GM12878 (cell line): Measurements from ENCODE around the gene PHACTR1. TPM values are rescaled to one million over a fixed set of nuclear protein-coding genes. Genes with fewer than 3 reads are reported as not detected.
A peak's percentile ranks its signal among the peaks of the same experiment; 100 is the strongest.

Source experiments
- ATAC-seq: fragments of 200-7000 bp; cut with Tn5 transposase; 3 replicates; pipeline ENCODE4 v1.9.1; 2020; ENCODE audit warnings: mild to moderate bottlenecking, moderate library complexity
- BruUV-seq: library from RNA; stranded (reverse); fragments of 400-500 nt; replicated peaks from 2 replicates; lab custom pipeline; 2021; lab: Mats Ljungman, UMichigan
- CTCF ChIA-PET: fragments of 300-600 bp; sonication (Branson Sonifier 250); formaldehyde crosslinking; extraction: SDS; loops from one replicate; lab custom pipeline; 2021; ENCODE audit warnings: inconsistent platforms; lab: Yijun Ruan, JAX
- POLR2A ChIA-PET: fragments of 350-600 bp; formaldehyde crosslinking; extraction: SDS; loops from one replicate; lab custom pipeline; 2021; ENCODE audit warnings: inconsistent platforms; lab: Charles Lee
- RAD21 ChIA-PET: fragments of 300-600 bp; sonication (Branson Sonifier 250); formaldehyde crosslinking; loops from one replicate; lab custom pipeline; 2023; ENCODE audit warnings: antibody characterized with exemption; ENCODE audit not compliant: unreplicated experiment; lab: Charles Lee
- SMC1A ChIA-PET: fragments of 300-600 bp; sonication (Branson Sonifier 250); formaldehyde crosslinking; loops from one replicate; lab custom pipeline; 2023; ENCODE audit not compliant: unreplicated experiment, uncharacterized antibody; lab: Charles Lee
- DNase-seq: peaks from one replicate; pipeline ENCODE4 v3.0.0-alpha.2; 2011; ENCODE audit warnings: low read depth, low spot score
- FAIRE-seq: peaks from 3 replicates; lab custom pipeline; 2011; peaks lifted over from hg19 to GRCh38; lab: Jason Lieb, UNC
- H2AFZ ChIP-seq: 2 replicates; pipeline ENCODE4 v1.6.0; 2011; ENCODE audit warnings: low read depth, low read length, control low read depth; ENCODE audit not compliant: control insufficient read depth
- H3K27ac ChIP-seq: 2 replicates; pipeline ENCODE4 v1.5.1; 2011; ENCODE audit warnings: control low read depth; ENCODE audit not compliant: control insufficient read depth, insufficient read depth
- H3K27me3 ChIP-seq, 2 experiments: replicated peaks in 1 of 2; 2 replicates each; pipeline versions ENCODE4 v1.6.0 to v1.6.1; 2011; ENCODE audit warnings: low read length in 1 of 2; ENCODE audit not compliant: control insufficient read depth in 2 of 2, insufficient read depth in 2 of 2
- H3K36me3 ChIP-seq, 2 experiments: 2 replicates each; pipeline ENCODE4 v1.5.1; 2011; ENCODE audit warnings: low read length in 1 of 2; ENCODE audit not compliant: control insufficient read depth in 2 of 2, insufficient read depth in 2 of 2
- H3K4me1 ChIP-seq: 2 replicates; pipeline ENCODE4 v1.6.1; 2011; ENCODE audit warnings: mild to moderate bottlenecking, low read length, moderate library complexity, mixed read lengths; ENCODE audit not compliant: control insufficient read depth, insufficient read depth
- H3K4me2 ChIP-seq: 2 replicates; pipeline ENCODE4 v1.6.0; 2011; ENCODE audit warnings: control low read depth; ENCODE audit not compliant: control insufficient read depth, insufficient read depth
- H3K4me3 ChIP-seq: fragments of 200-600 bp; sonication (generic); 2 replicates; pipeline ENCODE4 v1.5.1; 2016
- H3K79me2 ChIP-seq: 2 replicates; pipeline ENCODE4 v1.6.0; 2011; ENCODE audit warnings: low read length; ENCODE audit not compliant: control insufficient read depth, insufficient read depth
- H3K9ac ChIP-seq: 2 replicates; pipeline ENCODE4 v1.8.0; 2011; ENCODE audit warnings: low read length, control low read depth, mixed read lengths; ENCODE audit not compliant: control insufficient read depth, insufficient read depth
- H3K9me3 ChIP-seq: replicated peaks from 3 replicates; pipeline ENCODE4 v1.5.1; 2011; ENCODE audit warnings: mild to moderate bottlenecking, low read length; ENCODE audit not compliant: control insufficient read depth, insufficient read depth
- H4K20me1 ChIP-seq: 2 replicates; pipeline ENCODE4 v1.6.0; 2011; ENCODE audit not compliant: control insufficient read depth, insufficient read depth
- WRNIP1 ChIP-seq: IDR thresholded peaks from 2 replicates; pipeline ENCODE4 v1.6.1; 2011; ENCODE audit warnings: low read depth, low read length, improper control_type of control experiment, borderline replicate concordance
- WGBS: methylation state at CpG from one replicate; pipeline ENCODE4 v1.1.6; 2016; ENCODE audit warnings: low lambda C conversion rate; ENCODE audit not compliant: insufficient replicate concordance, insufficient coverage; ENCODE audit errors: missing lambda C conversion rate; 5-methylcytosine and 5-hydroxymethylcytosine counted together
- in situ Hi-C: fragments of 300-500 bp; cut with MboI; formaldehyde crosslinking; loops from 9 replicates; pipeline ENCODE4 v1.14.3; 2018; ENCODE audit warnings: mixed read lengths
- intact Hi-C: fragments of 100-400 bp; cut with micrococcal nuclease; formaldehyde crosslinking; loops from one replicate; pipeline ENCODE4 v1.14.2; 2022; ENCODE audit not compliant: unreplicated experiment
- polyA plus RNA-seq, 11 experiments: library from polyadenylated mRNA; depleted of rRNA in 4 of 11; unstranded in 6 of 11; stranded (reverse) in 5 of 11; fragments of >200 nt; fragmentation: Nextera tagmentation in 4 of 11; fragmentation: Illumina TruSeq in 1 of 11; extraction: Ambion mirVana in 4 of 11; extraction: Trizol in 1 of 11; gene quantifications; 1 replicate in 1 of 11; 2 replicates in 10 of 11; pipeline versions ENCODE4 v1.2.1 to v1.2.3, GENCODE V29; 2011 to 2016; ENCODE audit warnings: inconsistent platforms in 2 of 11, missing spikeins in 2 of 11, low read depth in 1 of 11
- total RNA-seq, 4 experiments: library from RNA; depleted of rRNA in 3 of 4; stranded (reverse); fragments of >200 nt in 3 of 4; fragmentation: Illumina TruSeq in 1 of 4; extraction: Trizol in 1 of 4; gene quantifications; 2 replicates each; pipeline versions ENCODE4 v1.2.1 to v1.2.3, GENCODE V29; 2013 to 2021
- TF ChIP-seq, protein P1 (sequence below): fragments of 450-650 bp; IDR thresholded peaks from 2 replicates; pipeline ENCODE4 v1.6.1; 2016; ENCODE audit warnings: mild to moderate bottlenecking, moderate library complexity, borderline replicate concordance

The PHACTR1 gene
- total and polyA plus RNA-seq, 10 of the 15 experiments (the other 5 are each of a cell fraction or from before 2014, with no cell fraction given): 34.2 to 94.6 (median 62.3) TPM

DNA sequence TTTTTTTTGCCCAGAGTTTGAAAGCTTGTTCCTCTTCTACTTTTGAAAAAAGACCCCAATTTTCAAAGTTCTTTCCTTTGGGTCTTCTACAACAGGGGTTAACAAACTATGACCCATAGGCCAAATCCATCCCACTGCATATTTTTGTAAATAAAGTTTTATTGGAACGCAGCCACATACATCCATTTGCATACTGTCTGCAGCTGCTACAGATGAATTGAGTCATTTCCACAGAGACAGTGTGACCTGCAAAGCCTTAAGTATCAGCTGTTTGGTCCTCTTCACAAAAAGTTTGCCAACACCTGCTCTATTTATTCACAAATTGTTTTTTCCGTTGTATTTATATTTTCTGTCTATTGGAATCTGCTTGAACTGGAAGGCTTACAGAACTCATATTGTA is 422.6 kb downstream of the PHACTR1 start:
- ChIA-PET POLR2A (no interaction called here), SMC1A (no interaction called here), RAD21 (no interaction called here)
- H3K79me2 ChIP-seq: no peaks in the 10 kb centered on the region
- H3K4me1 ChIP-seq: no peaks in the 10 kb centered on the region
- no peak overlapping the region for H3K9ac ChIP-seq
- no peak overlapping the region for H2AFZ ChIP-seq
- no peaks in the 10 kb centered on the region for H3K36me3 ChIP-seq
- ATAC-seq (no peak), FAIRE-seq (no peak), DNase-seq (no peak)
- WGBS: 65% methylated on average over 2 of the region's 2 CpGs
- no peaks in the 10 kb centered on the region; a peak in 1 of 4 replicates for H3K27me3 ChIP-seq
- H3K4me3 ChIP-seq: no peak overlapping the region
- no peaks in the 10 kb centered on the region for H3K9me3 ChIP-seq
- H3K4me2 ChIP-seq: no peak overlapping the region
- no peak overlapping the region for H3K27ac ChIP-seq
- TF ChIP-seq WRNIP1: no peak
- TF ChIP-seq, protein P1, sequence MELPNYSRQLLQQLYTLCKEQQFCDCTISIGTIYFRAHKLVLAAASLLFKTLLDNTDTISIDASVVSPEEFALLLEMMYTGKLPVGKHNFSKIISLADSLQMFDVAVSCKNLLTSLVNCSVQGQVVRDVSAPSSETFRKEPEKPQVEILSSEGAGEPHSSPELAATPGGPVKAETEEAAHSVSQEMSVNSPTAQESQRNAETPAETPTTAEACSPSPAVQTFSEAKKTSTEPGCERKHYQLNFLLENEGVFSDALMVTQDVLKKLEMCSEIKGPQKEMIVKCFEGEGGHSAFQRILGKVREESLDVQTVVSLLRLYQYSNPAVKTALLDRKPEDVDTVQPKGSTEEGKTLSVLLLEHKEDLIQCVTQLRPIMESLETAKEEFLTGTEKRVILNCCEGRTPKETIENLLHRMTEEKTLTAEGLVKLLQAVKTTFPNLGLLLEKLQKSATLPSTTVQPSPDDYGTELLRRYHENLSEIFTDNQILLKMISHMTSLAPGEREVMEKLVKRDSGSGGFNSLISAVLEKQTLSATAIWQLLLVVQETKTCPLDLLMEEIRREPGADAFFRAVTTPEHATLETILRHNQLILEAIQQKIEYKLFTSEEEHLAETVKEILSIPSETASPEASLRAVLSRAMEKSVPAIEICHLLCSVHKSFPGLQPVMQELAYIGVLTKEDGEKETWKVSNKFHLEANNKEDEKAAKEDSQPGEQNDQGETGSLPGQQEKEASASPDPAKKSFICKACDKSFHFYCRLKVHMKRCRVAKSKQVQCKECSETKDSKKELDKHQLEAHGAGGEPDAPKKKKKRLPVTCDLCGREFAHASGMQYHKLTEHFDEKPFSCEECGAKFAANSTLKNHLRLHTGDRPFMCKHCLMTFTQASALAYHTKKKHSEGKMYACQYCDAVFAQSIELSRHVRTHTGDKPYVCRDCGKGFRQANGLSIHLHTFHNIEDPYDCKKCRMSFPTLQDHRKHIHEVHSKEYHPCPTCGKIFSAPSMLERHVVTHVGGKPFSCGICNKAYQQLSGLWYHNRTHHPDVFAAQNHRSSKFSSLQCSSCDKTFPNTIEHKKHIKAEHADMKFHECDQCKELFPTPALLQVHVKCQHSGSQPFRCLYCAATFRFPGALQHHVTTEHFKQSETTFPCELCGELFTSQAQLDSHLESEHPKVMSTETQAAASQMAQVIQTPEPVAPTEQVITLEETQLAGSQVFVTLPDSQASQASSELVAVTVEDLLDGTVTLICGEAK: peak; percentile 33; the same call in 1 of the 2 replicates
- TF ChIP-seq, all 136 proteins: peak for 1
- BruUV-seq: no TSS peak
- intact Hi-C loops (no loop called here), in situ Hi-C loops (no loop called here)
- H4K20me1 ChIP-seq: no peaks in the 10 kb centered on the region
- CTCF ChIA-PET: interaction anchor here (0.5 to 0.7 kb wide), 2 partner anchors 9 to 482 kb away, joined by 3 read pairs; no protein-coding TSS in a partner anchor
